ENCODE measurements around the gene KRT13.

KRT13 gene

DNA sequence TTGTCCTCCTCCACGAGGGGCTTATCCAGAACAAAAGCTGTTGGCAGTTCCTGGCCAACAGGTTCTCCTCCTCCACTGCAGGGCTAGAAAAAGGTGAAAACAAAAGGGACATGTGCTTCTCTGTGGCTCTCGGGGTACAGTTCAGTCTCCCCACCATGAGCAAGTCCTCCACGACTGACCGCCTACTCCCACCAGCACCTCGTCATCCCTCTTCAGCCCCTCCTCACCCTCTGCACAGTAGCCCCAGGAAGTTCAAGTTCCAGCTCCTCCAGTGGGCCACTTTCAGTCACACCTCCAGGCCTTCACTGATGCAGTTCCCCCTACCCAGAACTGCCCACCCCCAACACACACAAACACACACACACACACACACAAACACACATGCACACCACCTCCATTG is 47.0 kb upstream of the KRT13 start:
- H2AFZ ChIP-seq (ENCODE audit: low read depth, low read length, severe bottlenecking) = no peak overlapping the region
- H4K20me1 ChIP-seq (ENCODE audit: low read depth, low read length) = no peaks in the 10 kb centered on the region
- no peak overlapping the region for H3K4me3 ChIP-seq (ENCODE audit: insufficient read depth, low read length, poor library complexity, severe bottlenecking)
- no peak overlapping the region for H3K4me2 ChIP-seq (ENCODE audit: low read depth, low read length, poor library complexity, severe bottlenecking)
- TF ChIP-seq, protein P1, sequence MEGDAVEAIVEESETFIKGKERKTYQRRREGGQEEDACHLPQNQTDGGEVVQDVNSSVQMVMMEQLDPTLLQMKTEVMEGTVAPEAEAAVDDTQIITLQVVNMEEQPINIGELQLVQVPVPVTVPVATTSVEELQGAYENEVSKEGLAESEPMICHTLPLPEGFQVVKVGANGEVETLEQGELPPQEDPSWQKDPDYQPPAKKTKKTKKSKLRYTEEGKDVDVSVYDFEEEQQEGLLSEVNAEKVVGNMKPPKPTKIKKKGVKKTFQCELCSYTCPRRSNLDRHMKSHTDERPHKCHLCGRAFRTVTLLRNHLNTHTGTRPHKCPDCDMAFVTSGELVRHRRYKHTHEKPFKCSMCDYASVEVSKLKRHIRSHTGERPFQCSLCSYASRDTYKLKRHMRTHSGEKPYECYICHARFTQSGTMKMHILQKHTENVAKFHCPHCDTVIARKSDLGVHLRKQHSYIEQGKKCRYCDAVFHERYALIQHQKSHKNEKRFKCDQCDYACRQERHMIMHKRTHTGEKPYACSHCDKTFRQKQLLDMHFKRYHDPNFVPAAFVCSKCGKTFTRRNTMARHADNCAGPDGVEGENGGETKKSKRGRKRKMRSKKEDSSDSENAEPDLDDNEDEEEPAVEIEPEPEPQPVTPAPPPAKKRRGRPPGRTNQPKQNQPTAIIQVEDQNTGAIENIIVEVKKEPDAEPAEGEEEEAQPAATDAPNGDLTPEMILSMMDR (IDR thresholded peaks at IDR 0.05; ENCODE audit: insufficient read depth, low read length, poor library complexity, severe bottlenecking) = no peak
- H3K79me2 ChIP-seq (ENCODE audit: insufficient read depth, low read length) = no peaks in the 10 kb centered on the region
- no peaks in the 10 kb centered on the region for H3K36me3 ChIP-seq (ENCODE audit: low read length)
- no peaks in the 10 kb centered on the region for H3K27me3 ChIP-seq (ENCODE audit: low read length)
- no peaks in the 10 kb centered on the region for H3K9me2 ChIP-seq (replicated peaks; ENCODE audit: insufficient read depth, low read length)
- H3K9me3 ChIP-seq (ENCODE audit: insufficient read depth, low read length) = no peaks in the 10 kb centered on the region
- no peak overlapping the region for H3K27ac ChIP-seq (ENCODE audit: low read depth, low read length)
- H3F3A ChIP-seq (ENCODE audit: insufficient read depth) = no peaks in the 10 kb centered on the region
- no peak overlapping the region for H3K9ac ChIP-seq (ENCODE audit: low read length)

DNA sequence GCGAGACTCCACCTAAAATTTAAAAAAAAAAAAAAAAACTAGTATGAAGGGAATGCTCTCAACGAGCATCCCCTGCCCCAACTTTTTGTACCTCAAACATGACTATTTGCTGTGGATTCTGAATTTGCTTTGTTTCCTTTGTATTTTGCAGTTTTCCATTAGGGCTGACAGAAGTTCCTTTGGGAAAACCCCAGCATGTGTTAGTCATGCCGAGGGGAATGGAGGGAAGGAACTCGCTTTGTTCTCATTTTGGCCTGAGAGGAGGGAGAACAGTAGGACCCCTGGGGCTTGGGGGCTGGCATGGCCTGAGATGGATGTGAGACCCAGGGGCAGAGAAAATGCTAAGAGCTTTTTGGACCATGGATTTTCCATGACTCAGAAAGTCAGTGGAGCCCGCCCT is 46.0 kb upstream of the KRT13 start:
- Histone ChIP-seq H3K9me3 (ENCODE audit: insufficient read depth, low read length) (no peaks in the 10 kb centered on the region), H3K4me2 (ENCODE audit: low read depth, low read length, poor library complexity, severe bottlenecking) (no peak overlapping the region)
- no peak for TF ChIP-seq EZH2phosphoT487 (conservative IDR thresholded peaks at IDR 0.05; ENCODE audit: low read length)
- TF ChIP-seq, protein P1 (IDR thresholded peaks at IDR 0.05; ENCODE audit: insufficient read depth, low read length, poor library complexity, severe bottlenecking) = no peak

DNA sequence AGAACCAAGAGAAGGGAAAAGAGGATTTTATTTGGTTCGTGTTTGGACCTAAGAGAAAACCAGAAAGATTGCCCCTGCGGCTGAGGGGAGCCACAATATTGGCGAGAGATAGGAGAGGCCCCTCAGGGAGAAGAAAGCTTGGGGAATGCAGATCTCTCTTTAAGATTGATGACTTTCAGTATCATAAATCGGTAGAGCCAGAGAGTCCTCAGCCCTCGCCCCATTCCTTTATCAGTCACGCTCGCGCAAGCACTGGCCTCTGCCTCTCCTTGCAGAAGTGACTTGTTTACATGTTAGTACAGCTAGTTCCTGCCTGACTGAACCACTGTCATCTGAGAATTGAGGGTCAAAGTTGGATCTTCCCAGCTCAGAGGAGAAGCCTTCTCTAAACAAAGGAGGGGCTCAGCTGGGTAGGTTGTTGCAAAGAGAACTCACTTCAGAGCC is 44.2 kb upstream of the KRT13 start:
- Histone ChIP-seq H3K9me3 (ENCODE audit: insufficient read depth, low read length) (no peaks in the 10 kb centered on the region), H4K20me1 (ENCODE audit: low read depth, low read length) (no peaks in the 10 kb centered on the region), H3F3A (ENCODE audit: insufficient read depth) (no peaks in the 10 kb centered on the region), H3K9ac (ENCODE audit: low read length) (no peak overlapping the region), H3K9me2 (replicated peaks; ENCODE audit: insufficient read depth, low read length) (no peaks in the 10 kb centered on the region), H3K27ac (ENCODE audit: low read depth, low read length) (no peak overlapping the region), H3K4me2 (ENCODE audit: low read depth, low read length, poor library complexity, severe bottlenecking) (no peak overlapping the region), H2AFZ (ENCODE audit: low read depth, low read length, severe bottlenecking) (no peak overlapping the region), H3K36me3 (ENCODE audit: low read length) (no peaks in the 10 kb centered on the region), H3K79me2 (ENCODE audit: insufficient read depth, low read length) (no peaks in the 10 kb centered on the region), H3K27me3 (ENCODE audit: low read length) (no peaks in the 10 kb centered on the region), H3K4me3 (ENCODE audit: insufficient read depth, low read length, poor library complexity, severe bottlenecking) (no peak overlapping the region)
- TF ChIP-seq EZH2phosphoT487 (conservative IDR thresholded peaks at IDR 0.05; ENCODE audit: low read length) = no peak
- TF ChIP-seq, protein P1 (IDR thresholded peaks at IDR 0.05; ENCODE audit: insufficient read depth, low read length, poor library complexity, severe bottlenecking) = no peak

More for the DNA sequence above, 46.0 kb upstream of the KRT13 start:
- H4K20me1 ChIP-seq (ENCODE audit: low read depth, low read length) = no peaks in the 10 kb centered on the region
- H3F3A ChIP-seq (ENCODE audit: insufficient read depth) = no peaks in the 10 kb centered on the region
- no peak overlapping the region for H3K27ac ChIP-seq (ENCODE audit: low read depth, low read length)
- no peak overlapping the region for H3K4me3 ChIP-seq (ENCODE audit: insufficient read depth, low read length, poor library complexity, severe bottlenecking)
- H3K9ac ChIP-seq (ENCODE audit: low read length) = no peak overlapping the region
- H3K79me2 ChIP-seq (ENCODE audit: insufficient read depth, low read length) = no peaks in the 10 kb centered on the region
- no peaks in the 10 kb centered on the region for H3K36me3 ChIP-seq (ENCODE audit: low read length)
- no peak overlapping the region for H2AFZ ChIP-seq (ENCODE audit: low read depth, low read length, severe bottlenecking)
- H3K9me2 ChIP-seq (replicated peaks; ENCODE audit: insufficient read depth, low read length) = no peaks in the 10 kb centered on the region
- H3K27me3 ChIP-seq (ENCODE audit: low read length) = no peaks in the 10 kb centered on the region
